ENCODE measurements around the gene ATP8A1.

ATP8A1 gene

GRCh38 chr4:42683393-42683792, 26.5 kb upstream of the ATP8A1 start:
- no peaks in the 10 kb centered on the region for H3K36me3 ChIP-seq (replicated peaks)
- TF ChIP-seq CTCF (IDR thresholded peaks at IDR 0.05; ENCODE audit: low read depth, low read length, missing control alignments): no peak

DNA sequence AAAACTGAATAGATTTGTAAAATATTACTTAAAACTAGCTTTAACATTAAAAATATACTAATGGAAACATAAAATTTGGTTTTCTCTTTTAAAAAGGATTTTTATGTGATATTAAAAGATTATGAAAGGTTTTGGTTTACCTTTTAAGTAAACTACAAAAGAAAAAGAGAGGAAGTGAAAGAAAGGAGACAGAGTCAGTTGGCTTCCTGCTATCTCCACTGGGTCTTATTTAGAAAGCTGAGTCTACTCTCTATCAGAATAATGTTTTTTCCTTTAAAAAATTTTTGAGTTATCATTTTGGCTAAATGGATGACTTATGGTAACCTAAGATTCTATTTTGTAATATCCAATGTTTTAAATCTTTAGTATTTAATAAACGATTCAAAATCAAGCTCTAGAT, 21.6 kb upstream of the ATP8A1 start:
- in situ Hi-C loops (cut with HindIII; ENCODE audit: low pct_ligation_motif_present, low sequenced_read_pairs): no loop called here
- no peak for DNase-seq
- no peak for TF ChIP-seq CTCF (IDR thresholded peaks at IDR 0.05; ENCODE audit: low read depth, low read length, missing control alignments)
- no peaks in the 10 kb centered on the region for H3K27me3 ChIP-seq (replicated peaks)
- no peaks in the 10 kb centered on the region for H3K36me3 ChIP-seq (replicated peaks)
- no peak overlapping the region for H3K4me3 ChIP-seq (ENCODE audit: low read depth, low read length)
- H3K27ac ChIP-seq: no peak overlapping the region

More at GRCh38 chr4:42683393-42683792, 26.5 kb upstream of the ATP8A1 start:
- H3K27ac ChIP-seq: no peak overlapping the region
- no peak for DNase-seq
- no peaks in the 10 kb centered on the region for H3K27me3 ChIP-seq (replicated peaks)
- in situ Hi-C loops (cut with HindIII; ENCODE audit: low pct_ligation_motif_present, low sequenced_read_pairs): no loop called here
- no peak overlapping the region for H3K4me3 ChIP-seq (ENCODE audit: low read depth, low read length)

DNA sequence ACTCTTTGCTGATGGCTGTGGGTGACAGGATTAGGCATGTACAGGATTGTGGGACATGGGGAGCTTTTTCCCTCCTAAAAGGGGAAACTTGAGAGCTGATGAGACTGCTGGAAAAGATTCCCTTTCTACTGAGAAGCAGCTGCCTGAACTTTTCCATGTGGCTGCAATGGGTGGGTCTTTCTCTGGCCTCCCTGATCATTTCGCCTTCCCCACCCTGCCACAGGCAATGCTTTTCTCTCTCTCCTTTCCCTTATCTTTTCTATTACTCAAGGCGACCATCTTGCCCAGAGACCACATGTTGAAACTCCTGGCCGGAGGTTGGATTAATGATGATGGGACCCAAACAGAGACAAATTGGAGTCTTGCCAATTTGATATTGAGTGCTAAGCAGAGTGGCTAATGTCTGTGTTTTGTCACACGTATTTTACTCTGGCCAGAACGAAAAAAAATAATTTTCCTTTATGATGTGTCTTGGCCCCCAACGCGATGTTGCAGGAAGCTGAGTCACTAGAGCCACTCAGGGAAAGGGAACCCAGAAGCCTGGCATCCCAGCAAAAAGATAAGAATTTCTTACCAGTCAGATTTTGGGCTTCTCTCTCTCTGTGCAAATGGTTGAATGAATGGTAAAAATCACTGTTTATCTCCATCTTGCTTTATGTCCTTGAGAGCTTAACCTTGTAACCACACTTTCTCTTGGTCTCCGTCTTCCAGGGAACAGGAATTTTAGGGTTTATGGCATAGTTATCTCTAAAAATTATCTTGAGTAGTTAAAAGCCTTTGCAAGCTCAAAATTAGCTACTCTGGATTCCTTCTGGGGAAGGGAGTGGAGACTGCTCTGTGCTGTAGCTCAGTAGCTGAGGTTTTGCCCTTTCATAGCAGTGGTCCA, 19.4 kb upstream of the ATP8A1 start:
- DNase-seq: no peak
- Histone ChIP-seq H3K36me3 (replicated peaks) (no peaks in the 10 kb centered on the region), H3K27me3 (replicated peaks) (no peaks in the 10 kb centered on the region), H3K4me3 (ENCODE audit: low read depth, low read length) (no peak overlapping the region), H3K27ac (no peak overlapping the region)
- no peak for TF ChIP-seq CTCF (IDR thresholded peaks at IDR 0.05; ENCODE audit: low read depth, low read length, missing control alignments)
- in situ Hi-C loops (cut with HindIII; ENCODE audit: low pct_ligation_motif_present, low sequenced_read_pairs): no loop called here

DNA sequence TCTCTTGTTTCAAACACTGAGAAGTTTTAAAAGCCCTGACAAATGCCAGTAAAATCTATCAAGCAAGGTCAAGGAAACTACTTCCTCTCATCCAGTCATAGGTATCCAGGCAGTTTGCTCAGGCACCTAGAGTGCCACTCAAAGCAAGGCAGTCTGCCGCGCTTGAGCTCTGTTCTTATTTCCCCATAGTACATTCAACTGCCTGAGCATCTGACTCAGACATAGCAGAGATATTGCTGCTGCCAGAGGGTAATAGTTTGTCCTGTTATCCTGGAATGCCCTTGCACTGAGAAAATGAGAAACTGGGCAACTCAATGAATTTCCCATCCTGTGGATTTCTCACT, 16.1 kb upstream of the ATP8A1 start:
- in situ Hi-C loops (cut with HindIII; ENCODE audit: low pct_ligation_motif_present, low sequenced_read_pairs): no loop called here
- no peak for TF ChIP-seq CTCF (IDR thresholded peaks at IDR 0.05; ENCODE audit: low read depth, low read length, missing control alignments)
- Histone ChIP-seq H3K27ac (no peak overlapping the region), H3K4me3 (ENCODE audit: low read depth, low read length) (no peak overlapping the region), H3K27me3 (replicated peaks) (no peaks in the 10 kb centered on the region), H3K36me3 (replicated peaks) (no peaks in the 10 kb centered on the region)
- no peak for DNase-seq

DNA sequence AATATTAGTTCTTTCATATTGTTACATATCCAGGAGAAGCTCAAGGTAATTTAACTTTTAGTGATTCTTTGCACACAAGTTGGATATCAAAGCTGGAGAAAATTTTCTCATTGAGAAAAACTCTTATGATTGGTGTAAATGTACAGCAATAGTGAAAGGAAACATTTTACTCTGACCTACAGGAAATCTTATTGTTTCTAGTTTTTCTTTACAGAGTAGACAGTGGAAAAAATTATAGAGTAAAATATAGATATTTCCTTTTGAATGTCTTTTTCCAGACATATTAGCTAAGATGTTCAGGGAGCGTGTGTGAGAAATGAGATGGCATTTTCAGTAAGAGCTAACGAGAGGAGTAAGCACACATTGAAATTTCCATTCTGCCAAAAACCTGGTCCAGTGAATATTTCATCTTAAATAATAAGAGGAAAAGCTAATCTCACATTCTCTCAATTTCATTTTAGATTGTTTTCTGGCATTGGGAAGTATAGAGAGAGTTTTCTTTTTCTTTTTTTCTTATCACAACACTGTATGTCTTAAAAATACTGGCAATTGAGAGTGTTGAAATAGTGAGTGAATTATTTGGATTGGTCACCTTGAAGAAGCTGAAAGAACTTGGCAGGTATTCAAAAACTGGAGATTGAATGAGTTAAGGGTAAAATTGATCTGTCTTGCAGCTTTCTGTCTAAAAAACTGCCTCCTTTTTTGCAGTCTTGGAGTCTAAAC, 15.6 kb upstream of the ATP8A1 start:
- no peaks in the 10 kb centered on the region for H3K36me3 ChIP-seq (replicated peaks)
- no peaks in the 10 kb centered on the region for H3K27me3 ChIP-seq (replicated peaks)
- no peak for TF ChIP-seq CTCF (IDR thresholded peaks at IDR 0.05; ENCODE audit: low read depth, low read length, missing control alignments)
- in situ Hi-C loops (cut with HindIII; ENCODE audit: low pct_ligation_motif_present, low sequenced_read_pairs): no loop called here
- H3K4me3 ChIP-seq (ENCODE audit: low read depth, low read length): no peak overlapping the region
- DNase-seq: no peak
- H3K27ac ChIP-seq: no peak overlapping the region
